ENCODE results near the gene TP73.

GRCh38 chr1:3721955-3722465 lies 69.7 kb downstream of the TP73 start:
- no peak for TF ChIP-seq CTCF (IDR thresholded peaks at IDR 0.05)
- no peak for TF ChIP-seq POLR2A (IDR thresholded peaks at IDR 0.05)
